Activated CD4-positive, alpha-beta T cell treated with anti-CD3 and anti-CD28 coated beads, Interleukin-2, amount 50 U/mL, for 4 hours (primary cell): ENCODE data around the gene AUTS2.

Experiments used
- DNase-seq, 2 experiments: peaks; one replicate each; pipeline ENCODE4 v3.0.0-alpha.2; 2020

Gene AUTS2

GRCh38 chr7:70542750-70543376, 944.6 kb downstream of the AUTS2 start:
- no peak for DNase-seq

- DNase-seq, result no peak
Measured at GRCh38 chr7:70544016-70544415, 945.7 kb downstream of the AUTS2 start.

- DNase-seq, result no peak
Measured at GRCh38 chr7:70545214-70545613, 946.9 kb downstream of the AUTS2 start.

- DNase-seq, result no peak
Measured at GRCh38 chr7:70552141-70552540, 953.9 kb downstream of the AUTS2 start.

- no peak for DNase-seq
Measured at GRCh38 chr7:70553364-70553763, 955.1 kb downstream of the AUTS2 start.

GRCh38 chr7:70554646-70555045, 956.4 kb downstream of the AUTS2 start:
- DNase-seq, result no peak

- no peak for DNase-seq
Measured at GRCh38 chr7:70556761-70557160, 958.5 kb downstream of the AUTS2 start.

- DNase-seq, result no peak
Measured at GRCh38 chr7:70557338-70557737, 959.1 kb downstream of the AUTS2 start.

- no peak for DNase-seq
Measured at GRCh38 chr7:70559815-70560214, 961.5 kb downstream of the AUTS2 start.

GRCh38 chr7:70563960-70564359, 965.7 kb downstream of the AUTS2 start:
- no peak for DNase-seq

GRCh38 chr7:70565721-70566370, 967.6 kb downstream of the AUTS2 start:
- DNase-seq, result no peak

- no peak for DNase-seq
Measured at GRCh38 chr7:70566671-70567070, 968.4 kb downstream of the AUTS2 start.

- no peak for DNase-seq
Measured at GRCh38 chr7:70568674-70569334, 970.5 kb downstream of the AUTS2 start.

GRCh38 chr7:70569335-70569819, 971.1 kb downstream of the AUTS2 start:
- DNase-seq, result no peak

GRCh38 chr7:70570029-70570428, 971.8 kb downstream of the AUTS2 start:
- no peak for DNase-seq

GRCh38 chr7:70570961-70571360, 972.7 kb downstream of the AUTS2 start:
- DNase-seq, result no peak

- DNase-seq, result no peak
Measured at GRCh38 chr7:70571403-70571934, 973.2 kb downstream of the AUTS2 start.

GRCh38 chr7:70571961-70572360, 973.7 kb downstream of the AUTS2 start:
- no peak for DNase-seq

- DNase-seq, result no peak
Measured at GRCh38 chr7:70572571-70572970, 974.3 kb downstream of the AUTS2 start.

GRCh38 chr7:70573071-70573661, 974.9 kb downstream of the AUTS2 start:
- DNase-seq, result no peak

GRCh38 chr7:70573696-70574095, 975.4 kb downstream of the AUTS2 start:
- no peak for DNase-seq

- DNase-seq, result no peak
Measured at GRCh38 chr7:70574314-70574834, 976.1 kb downstream of the AUTS2 start.
